Stomach (tissue), 9 donors: Measurements from ENCODE around the gene NEDD4L. TPM values are rescaled to one million over a fixed set of nuclear protein-coding genes. Genes with fewer than 3 reads are reported as not detected.

Experiments used
- DNase-seq, 2 donors: peaks; one replicate each; pipeline versions ENCODE4 v3.0.0 to v3.0.0-alpha.2; 2013 to 2019
- H3K27ac ChIP-seq, 5 donors: fragments of 200-600 bp in 4 of 5; sonication (generic) in 4 of 5; one replicate each; pipeline ENCODE4 v1.5.1; 2013 to 2019; ENCODE audit warnings: mild to moderate bottlenecking in 1 of 5, moderate library complexity in 1 of 5
- H3K27me3 ChIP-seq, 3 donors: fragments of 200-600 bp; sonication (generic); one replicate each; pipeline ENCODE4 v1.5.1; 2017 to 2019; ENCODE audit warnings: mixed run types in 1 of 3
- H3K36me3 ChIP-seq, 4 donors: fragments of 200-600 bp; sonication (generic); 1 replicate in 3 of 4; 2 replicates in 1 of 4; pipeline ENCODE4 v1.5.1; 2016 to 2019
- H3K4me1 ChIP-seq, 4 donors: fragments of 200-600 bp; sonication (generic); one replicate each; pipeline ENCODE4 v1.5.1; 2016 to 2019
- H3K4me3 ChIP-seq, 4 donors: fragments of 200-600 bp; sonication (generic) in 3 of 4; one replicate each; pipeline ENCODE4 v1.5.1; 2016 to 2019; ENCODE audit warnings: mild to moderate bottlenecking in 1 of 4
- H3K9me3 ChIP-seq, 4 donors: fragments of 200-600 bp; sonication (generic); one replicate each; pipeline ENCODE4 v1.5.1; 2016 to 2019
- CTCF ChIP-seq, 7 experiments: fragments of 450-650 bp in 4 of 7; fragments of 200-600 bp in 3 of 7; sonication (generic) in 3 of 7; IDR thresholded peaks; one replicate each; pipeline ENCODE4 v1.5.1; 2016 to 2019; ENCODE audit warnings: antibody characterized with exemption in 7 of 7, control low read depth in 2 of 7, mild to moderate bottlenecking in 1 of 7
- EP300 ChIP-seq: sonication (generic); formaldehyde crosslinking; IDR thresholded peaks from one replicate; pipeline ENCODE4 v1.6.1; 2017; ENCODE audit warnings: antibody characterized with exemption
- POLR2A ChIP-seq, 4 donors: fragments of 450-650 bp; IDR thresholded peaks; one replicate each; pipeline ENCODE4 v1.6.1; 2016; ENCODE audit warnings: antibody characterized with exemption in 4 of 4, control low read depth in 2 of 4, mild to moderate bottlenecking in 1 of 4, moderate library complexity in 1 of 4
- POLR2AphosphoS5 ChIP-seq, 3 donors: sonication (generic); formaldehyde crosslinking; IDR thresholded peaks; one replicate each; pipeline ENCODE4 v1.6.1; 2016; ENCODE audit warnings: antibody characterized with exemption in 3 of 3
- WGBS, 5 donors: extraction: QIAGEN DNeasy Blood & Tissue Kit in 3 of 5; methylation state at CpG; one replicate each; pipeline versions ENCODE4 v1.1.5 to v1.1.7; 2013 to 2018; 5-methylcytosine and 5-hydroxymethylcytosine counted together
- intact Hi-C: fragments of 100-400 bp; cut with DNase I; formaldehyde crosslinking; loops from one replicate; pipeline ENCODE4 v1.15.1; 2023; ENCODE audit warnings: low total_unique reads
- polyA plus RNA-seq, 3 donors: library from polyadenylated mRNA; stranded (reverse); fragments of 200-250 nt; gene quantifications; one replicate each; pipeline ENCODE4 v1.2.3, GENCODE V29; 2013
- total RNA-seq, 5 donors: library from RNA; depleted of rRNA; stranded (reverse); fragments of >200 nt; gene quantifications; one replicate each; pipeline versions ENCODE4 v1.1.0 to v1.2.3, GENCODE V29; 2014 to 2016
- donor health status: healthy with polysubstance abuse.
- donor health status: Bipolar disorder and iron deficiency.
- donor health status: healthy.

NEDD4L gene
- total and polyA plus RNA-seq, 8 donors, result 46.1 to 315 (median 129) TPM

GRCh38 chr18:58080451-58080850 lies 36.4 kb downstream of the NEDD4L start:
- intact Hi-C loops, result no loop called here
- no peak for DNase-seq
- Histone ChIP-seq H3K4me1 (peaks cover 5 to 43% (median 32%) of the 10 kb centered on the region in 4 donors), H3K36me3 (no peaks in the 10 kb centered on the region), H3K9me3 (no peaks in the 10 kb centered on the region), H3K4me3 (no peak overlapping the region), H3K27ac (no peak overlapping the region), H3K27me3 (no peaks in the 10 kb centered on the region)
- 79 to 93% (median 90%) methylated on average over 3 of the region's 3 CpGs for WGBS, 5 donors
- no peak for TF ChIP-seq POLR2AphosphoS5 (IDR thresholded peaks at IDR 0.05)
- TF ChIP-seq POLR2A (IDR thresholded peaks at IDR 0.05), result no peak
- no peak for TF ChIP-seq EP300
- no peak for TF ChIP-seq CTCF (IDR thresholded peaks at IDR 0.05)

DNA sequence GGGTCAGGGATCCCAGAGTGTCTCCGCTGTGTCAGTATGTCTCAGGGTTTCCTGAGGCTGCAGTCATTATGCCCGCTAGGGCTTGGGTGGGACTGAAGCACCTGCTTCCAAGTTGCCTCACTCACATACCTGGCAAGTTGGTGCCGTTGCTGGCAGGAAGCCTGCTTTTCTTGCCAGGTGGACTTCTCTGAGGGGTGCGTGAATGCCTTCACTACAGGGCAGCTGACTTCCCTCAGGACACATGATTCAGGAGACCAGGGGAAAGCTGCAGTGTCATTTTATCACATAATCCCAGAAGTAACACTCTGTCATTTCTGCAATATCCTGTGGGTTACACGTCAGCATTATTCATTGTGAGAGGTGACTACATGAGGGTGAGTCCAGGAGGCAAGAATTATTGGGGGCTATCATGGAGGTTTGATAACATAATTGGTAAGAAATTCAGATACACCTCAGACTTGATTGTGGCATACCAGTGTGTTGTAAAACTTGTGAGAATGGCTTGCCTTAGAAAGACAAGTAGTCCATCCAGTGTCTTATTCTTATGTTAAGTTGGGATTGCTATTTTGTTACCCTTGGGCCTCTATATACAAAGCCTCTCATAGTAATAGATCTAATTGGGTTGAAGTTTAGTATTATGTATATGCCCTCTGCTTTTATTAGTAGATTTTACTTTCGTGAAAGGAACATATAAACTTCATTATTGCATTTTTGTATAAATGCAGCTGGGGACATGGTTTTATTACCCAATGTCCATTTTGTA lies 44.1 kb downstream of the NEDD4L start:
- Histone ChIP-seq H3K4me3 (no peak overlapping the region), H3K36me3 (no peaks in the 10 kb centered on the region), H3K27ac (peak overlapping the region; percentile 65 to 79 (median 73)), H3K9me3 (peaks cover 0 to 3% (median 0%) of the 10 kb centered on the region in 4 donors), H3K4me1 (peaks cover 11 to 45% (median 32%) of the 10 kb centered on the region in 4 donors), H3K27me3 (no peaks in the 10 kb centered on the region)
- TF ChIP-seq POLR2A (IDR thresholded peaks at IDR 0.05) (no peak), EP300 (no peak), POLR2AphosphoS5 (IDR thresholded peaks at IDR 0.05) (peak in 1 of 3 donors; percentile 15), CTCF (IDR thresholded peaks at IDR 0.05) (peak in 1 of 7 experiments; percentile 15)
- intact Hi-C loops, result no loop called here
- 23 to 40% (median 29%) methylated on average over 5 to 6 of the region's 6 CpGs for WGBS, 5 donors
- DNase-seq, result peak; percentile 72 to 83

DNA sequence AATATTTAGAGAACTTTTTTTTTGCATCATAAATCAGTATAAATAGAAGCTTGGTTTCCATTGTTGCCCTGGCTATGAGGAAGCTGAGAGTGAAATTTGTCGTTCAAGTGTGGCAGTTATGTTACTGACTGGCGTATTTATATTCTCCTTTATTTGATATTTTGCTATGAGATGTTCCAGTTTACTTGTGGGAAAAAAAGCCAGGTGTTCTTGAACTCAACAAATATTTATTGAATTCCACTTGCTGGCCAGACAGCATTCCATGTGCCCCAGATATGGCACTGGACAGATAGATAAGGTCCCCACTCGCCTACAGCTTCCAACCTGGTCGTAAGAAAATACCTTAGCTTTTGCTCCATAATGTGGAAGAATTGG lies 44.7 kb downstream of the NEDD4L start:
- WGBS, 5 donors, result 35 to 58% (median 46%) methylated on average over 4 of the region's 4 CpGs
- Histone ChIP-seq H3K4me1 (peaks cover 11 to 45% (median 32%) of the 10 kb centered on the region in 4 donors), H3K27ac (peak overlapping the region in 4 of 5 donors; percentile 65 to 79 (median 72)), H3K4me3 (no peak overlapping the region), H3K36me3 (no peaks in the 10 kb centered on the region), H3K9me3 (peaks cover 0 to 3% (median 0%) of the 10 kb centered on the region in 4 donors), H3K27me3 (no peaks in the 10 kb centered on the region)
- DNase-seq, result peak; percentile 58 to 70
- TF ChIP-seq POLR2AphosphoS5 (IDR thresholded peaks at IDR 0.05) (peak in 2 of 3 donors; percentile 37 to 62), POLR2A (IDR thresholded peaks at IDR 0.05) (no peak)
- intact Hi-C loops, result no loop called here

DNA sequence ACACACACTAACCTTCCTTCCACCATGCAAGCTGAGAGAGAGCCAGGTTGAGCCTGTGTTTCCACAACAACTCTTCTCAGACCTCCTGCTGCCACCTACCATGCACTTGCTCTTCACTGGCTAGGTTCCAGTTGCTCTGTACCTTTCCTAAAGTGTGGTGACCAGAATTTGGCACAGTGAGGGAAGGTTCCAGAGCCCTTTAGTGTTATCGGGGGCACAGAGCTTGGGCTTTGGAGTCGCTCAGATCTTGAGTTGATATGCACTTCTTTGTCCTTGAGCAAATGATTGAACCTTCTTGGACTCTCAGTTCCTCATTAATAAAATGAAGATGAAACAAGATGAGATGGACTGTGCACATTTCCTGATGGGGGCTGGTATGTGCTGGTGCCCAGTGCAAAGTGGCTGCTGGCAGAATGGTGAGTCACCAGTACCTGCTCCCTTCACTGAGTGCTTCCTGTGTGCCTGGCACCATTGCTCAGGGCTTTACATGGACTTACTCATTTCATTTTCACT lies 47.1 kb downstream of the NEDD4L start:
- peak in 1 of 2 donors; percentile 52 for DNase-seq
- Histone ChIP-seq H3K27ac (peak overlapping the region in 3 of 5 donors; percentile 30 to 54 (median 40)), H3K4me3 (no peak overlapping the region), H3K27me3 (no peaks in the 10 kb centered on the region), H3K9me3 (peaks cover 0 to 3% (median 0%) of the 10 kb centered on the region in 4 donors), H3K4me1 (peaks cover 11 to 45% (median 32%) of the 10 kb centered on the region in 4 donors), H3K36me3 (no peaks in the 10 kb centered on the region)
- intact Hi-C loops, result no loop called here
- 75 to 88% (median 79%) methylated on average over 2 of the region's 2 CpGs for WGBS, 5 donors
- TF ChIP-seq CTCF (IDR thresholded peaks at IDR 0.05) (no peak), POLR2AphosphoS5 (IDR thresholded peaks at IDR 0.05) (peak in 1 of 3 donors; percentile 30)
